GM19351 (cell line): ENCODE results near the gene KIF25.
"Not testable (repeated sequence)": the region's sequence is repeated elsewhere in the genome, so short reads cannot be mapped to it uniquely, and the experiment has no call there.

Source experiments
- ATAC-seq: cut with Tn5 transposase; IDR thresholded peaks from one replicate; pipeline ENCODE4 v1.9.1; 2021; ENCODE audit warnings: mild to moderate bottlenecking, moderate library complexity; ENCODE audit not compliant: unreplicated experiment

The KIF25 gene

DNA sequence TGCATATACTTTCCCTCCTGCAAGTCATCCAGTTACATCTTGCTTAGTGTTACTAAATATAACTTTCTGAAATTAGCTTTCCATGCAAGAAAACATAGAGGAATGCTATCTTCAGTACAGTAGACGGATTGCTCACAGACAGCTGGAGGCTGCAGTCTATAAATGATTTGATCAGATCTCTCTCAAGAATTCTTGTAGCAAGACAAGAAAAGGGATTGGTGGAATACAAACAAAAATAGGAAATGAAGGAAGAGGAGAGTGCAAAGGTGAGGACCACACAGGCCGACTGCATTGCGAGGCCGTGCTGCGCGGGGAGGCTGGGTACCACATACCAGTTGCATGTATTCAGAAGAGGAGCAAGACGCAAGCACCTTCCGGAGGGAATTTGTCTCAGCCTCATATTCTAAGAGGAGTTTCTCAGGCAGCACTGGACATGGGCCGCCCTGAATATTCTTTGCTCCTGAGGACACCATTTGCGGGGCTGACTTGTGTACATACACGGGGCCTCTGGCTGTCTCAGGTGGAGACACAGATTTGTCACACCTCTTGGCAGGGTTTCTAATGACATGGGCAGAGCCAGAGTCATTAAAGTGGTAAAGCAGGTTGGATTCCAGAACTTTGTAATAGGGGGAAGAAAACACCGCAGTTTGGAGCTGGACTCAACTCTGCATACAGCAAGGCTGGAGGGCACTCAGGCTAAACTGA is 22.7 kb upstream of the KIF25 start:
- ATAC-seq = no peak

DNA sequence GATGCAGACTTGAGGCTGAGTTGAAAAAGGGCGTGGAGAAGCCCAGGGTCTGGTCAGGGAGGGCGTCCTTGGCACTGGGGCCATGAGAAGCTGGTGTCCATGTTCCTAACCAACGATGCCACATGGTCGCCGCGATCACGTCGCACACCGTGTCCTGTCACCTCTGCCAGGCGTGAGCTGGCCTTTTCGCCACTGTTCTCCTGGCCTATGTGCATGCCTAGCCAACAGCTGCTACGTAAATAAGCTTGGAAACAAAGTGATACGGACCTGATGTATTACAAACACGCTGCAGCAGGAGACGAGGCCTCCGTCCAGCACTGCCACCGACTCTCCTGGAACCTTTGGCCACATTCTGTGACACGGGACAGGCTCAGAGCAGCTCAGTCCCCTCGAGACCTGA is 22.0 kb upstream of the KIF25 start:
- ATAC-seq = no peak

DNA sequence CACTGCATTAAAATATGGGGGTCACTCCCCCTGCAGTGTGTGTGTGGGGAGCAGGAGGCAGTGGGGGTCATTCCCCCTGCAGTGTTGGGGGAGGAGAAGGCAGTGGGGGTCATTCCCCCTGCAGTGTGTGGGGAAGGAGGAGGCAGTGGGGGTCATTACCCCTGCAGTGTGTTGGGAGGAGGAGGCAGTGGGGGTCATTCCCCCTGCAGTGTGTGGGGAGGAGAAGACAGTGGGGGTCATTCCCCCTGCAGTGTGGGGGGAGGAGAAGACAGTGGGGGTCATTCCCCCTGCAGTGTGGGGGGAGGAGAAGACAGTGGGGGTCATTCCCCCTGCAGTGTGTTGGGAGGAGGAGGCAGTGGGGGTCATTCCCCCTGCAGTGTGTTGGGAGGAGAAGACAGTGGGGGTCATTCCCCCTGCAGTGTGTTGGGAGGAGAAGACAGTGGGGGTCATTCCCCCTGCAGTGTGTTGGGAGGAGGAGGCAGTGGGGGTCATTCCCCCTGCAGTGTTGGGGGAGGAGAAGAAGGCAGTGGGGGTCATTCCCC is 21.3 kb upstream of the KIF25 start:
- not testable (repeated sequence) for ATAC-seq

DNA sequence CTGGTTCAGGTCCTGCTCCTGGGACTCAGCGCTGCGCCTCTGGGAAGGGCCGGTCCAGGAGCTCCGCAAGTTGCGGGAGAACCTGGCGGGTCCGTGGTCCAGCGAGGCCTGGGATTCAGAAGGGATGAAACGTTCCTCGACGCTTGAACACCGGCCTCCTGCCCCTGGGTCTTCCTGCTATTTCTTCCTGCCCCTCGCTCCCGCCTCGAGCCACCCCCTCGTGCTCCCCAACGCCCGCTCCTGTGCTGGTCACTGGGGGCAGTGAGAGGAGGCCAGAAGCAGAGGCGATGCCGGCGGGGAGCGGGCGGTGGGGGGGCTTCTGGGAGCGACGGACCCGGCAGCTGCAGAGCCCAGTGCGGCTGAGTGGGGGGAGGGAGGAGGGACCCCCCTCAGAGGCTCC is 20.8 kb upstream of the KIF25 start:
- no peak for ATAC-seq

DNA sequence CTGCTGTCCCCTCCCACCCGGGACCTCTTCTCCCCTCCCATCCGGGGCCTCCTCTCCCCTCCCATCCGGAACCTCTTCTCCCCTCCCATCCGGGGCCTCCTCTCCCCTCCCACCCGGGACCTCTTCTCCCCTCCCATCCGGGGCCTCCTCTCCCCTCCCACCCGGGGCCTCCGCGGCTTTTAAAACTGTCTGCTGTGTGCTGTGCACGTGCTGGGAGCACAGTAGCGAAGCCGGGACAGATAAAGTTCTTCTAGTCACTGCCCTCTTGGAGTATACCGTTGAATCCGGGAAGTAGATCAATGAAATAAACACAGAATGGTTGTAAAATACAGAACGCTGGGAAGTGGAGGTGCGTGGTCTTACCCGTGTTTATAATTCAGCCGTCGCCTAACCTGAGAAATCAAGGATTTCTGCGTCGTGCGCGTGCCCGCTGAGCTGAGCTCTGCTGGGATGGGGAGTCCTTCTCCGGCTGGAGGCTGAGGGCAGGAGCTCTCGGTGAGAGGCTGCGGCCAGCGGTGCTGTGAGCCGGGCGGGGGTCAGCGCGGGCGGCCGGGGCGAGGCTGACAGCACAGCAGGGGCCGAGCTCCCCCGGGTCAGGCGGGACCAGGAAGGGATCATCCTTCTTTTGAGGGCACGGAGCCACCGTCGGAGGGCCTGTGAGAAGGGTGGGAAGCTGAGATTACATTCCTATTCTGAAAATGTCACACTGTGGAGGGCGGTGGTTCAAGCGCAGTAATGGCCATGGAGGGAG is 19.6 kb upstream of the KIF25 start:
- ATAC-seq = no peak

DNA sequence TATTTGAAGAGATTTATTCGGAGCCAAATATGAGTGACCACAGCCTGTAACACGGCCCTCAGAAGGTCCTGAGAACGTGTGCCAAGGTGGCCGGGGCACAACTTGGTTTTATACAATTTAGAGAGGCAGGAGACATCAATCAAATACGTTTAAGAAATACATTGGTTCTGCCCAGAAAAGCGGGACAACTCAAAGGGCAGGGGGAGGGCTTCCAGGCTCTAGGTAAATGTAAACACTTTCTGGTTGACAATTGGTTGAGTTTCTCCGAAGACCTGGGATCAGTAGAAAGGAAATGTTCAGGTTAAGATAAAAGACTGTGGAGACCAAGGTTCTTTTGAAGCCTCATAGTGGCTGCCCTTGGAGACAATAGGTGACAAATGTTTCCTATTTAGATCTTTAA is 18.9 kb upstream of the KIF25 start:
- ATAC-seq = no peak

DNA sequence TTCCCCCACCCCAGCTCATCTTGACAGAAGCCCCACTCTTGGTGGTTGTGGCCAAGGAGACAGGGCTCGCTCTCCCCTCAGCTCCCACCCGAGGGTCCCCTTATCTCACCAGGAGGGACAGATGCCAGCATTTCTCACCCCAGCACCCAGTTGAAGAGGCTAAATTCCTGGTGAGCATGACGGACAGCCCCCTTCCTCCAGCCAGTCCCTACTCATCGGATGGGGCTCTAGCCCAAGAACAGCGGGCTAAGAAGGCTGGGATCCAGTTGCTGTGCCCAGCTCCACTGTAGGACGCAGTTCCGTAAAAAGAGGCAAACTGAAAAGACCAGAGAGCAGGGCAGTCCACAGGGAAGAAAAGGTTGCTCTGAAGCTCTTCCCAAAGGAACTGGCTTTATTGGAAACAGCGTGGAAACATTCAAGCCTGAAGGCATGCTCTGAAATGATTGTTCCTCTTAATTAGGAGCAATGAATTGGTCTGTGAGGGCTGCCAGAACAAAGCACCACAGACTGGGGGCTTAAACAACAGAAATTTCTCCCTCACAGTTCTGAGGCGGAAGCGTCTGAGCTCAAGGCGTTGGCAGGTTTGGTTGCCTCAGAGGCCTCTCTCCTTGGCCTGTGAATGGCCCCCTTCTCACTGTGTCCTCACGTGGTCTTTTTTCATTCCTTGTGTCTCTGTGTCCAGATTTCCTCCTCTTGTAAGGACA is 17.9 kb upstream of the KIF25 start:
- ATAC-seq = no peak

DNA sequence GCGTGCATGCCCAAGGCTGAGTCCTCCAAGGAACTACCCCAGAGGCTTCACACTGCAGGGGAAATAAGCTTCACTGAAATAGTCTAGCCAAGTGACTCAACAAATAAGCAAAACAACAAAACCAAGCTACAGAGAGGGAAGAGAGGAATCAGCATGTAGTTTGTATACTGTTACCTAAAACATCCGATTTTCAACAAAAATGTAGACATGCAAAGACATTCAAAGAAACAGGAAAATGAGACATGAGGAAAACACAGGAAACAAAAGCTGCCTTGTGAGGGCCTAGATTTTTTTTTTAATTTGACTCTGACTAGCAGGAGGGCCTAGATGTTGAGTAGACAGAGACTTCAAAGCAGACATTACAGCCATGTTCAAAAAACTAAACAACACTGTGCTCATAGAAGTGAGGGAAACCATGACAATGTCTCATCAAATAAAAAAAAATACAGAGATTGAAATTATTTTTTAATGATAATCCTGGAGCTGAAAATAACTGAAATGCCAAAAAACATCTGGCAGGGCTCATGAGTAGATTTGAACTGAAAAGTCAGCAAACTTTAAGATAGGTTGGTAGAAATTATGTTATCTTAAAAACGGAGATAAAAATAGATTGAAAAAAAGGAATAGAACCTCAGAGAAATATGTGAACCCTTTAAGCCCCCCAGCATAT is 16.4 kb upstream of the KIF25 start:
- no peak for ATAC-seq

DNA sequence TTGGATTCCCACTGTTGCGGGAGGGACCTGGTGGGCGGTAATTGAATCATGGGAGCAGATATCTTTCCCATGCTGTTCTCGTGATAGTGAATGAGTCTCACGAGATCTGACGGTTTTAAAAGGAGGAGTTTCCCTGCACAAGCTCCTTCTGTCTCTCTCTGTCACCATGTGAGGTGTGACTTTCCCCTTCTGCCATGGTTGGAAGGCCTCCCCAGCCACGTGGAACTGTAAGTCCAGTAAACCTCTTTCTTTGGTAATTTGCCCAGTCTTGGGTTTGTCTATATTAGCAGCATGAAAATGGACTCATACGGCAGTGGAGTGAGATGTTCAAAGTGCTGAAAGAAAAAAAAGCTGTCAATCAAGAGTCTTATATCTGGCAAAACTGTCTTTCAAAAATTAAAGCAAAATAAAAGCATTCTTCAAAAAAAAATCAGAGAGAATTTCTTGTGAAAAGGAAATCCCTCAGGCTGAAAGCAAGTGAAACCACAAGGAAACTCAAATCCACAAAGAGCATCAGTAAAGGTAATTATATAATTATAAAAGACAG is 15.5 kb upstream of the KIF25 start:
- ATAC-seq = no peak

DNA sequence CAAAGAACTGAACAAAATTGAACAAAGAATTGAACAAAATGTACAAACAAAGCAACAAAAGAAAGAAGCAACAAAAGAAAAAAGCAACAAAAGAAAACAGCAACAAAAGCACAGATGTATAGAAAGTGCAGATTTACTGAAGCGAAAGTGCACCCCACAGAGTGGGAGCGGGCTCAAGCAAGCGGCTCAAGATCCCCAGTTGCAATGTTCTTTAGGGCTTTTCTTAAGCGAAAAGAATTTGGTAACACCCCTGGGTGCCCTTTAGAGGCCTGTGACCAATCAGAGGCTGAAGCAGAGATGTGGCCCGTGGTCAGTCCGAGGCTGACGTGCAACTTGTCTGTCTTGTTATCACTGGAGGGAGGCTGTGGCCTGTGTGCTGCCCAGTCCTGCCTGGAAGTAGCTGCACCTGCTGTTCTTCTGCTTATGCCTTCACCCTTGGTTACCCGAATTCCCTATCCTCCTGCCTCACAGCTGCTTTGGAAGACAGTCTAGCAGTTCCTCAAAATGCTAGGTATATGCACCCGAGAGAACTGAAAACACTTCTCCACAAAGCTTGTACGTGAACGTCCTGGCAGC is 13.2 kb upstream of the KIF25 start:
- ATAC-seq = no peak

DNA sequence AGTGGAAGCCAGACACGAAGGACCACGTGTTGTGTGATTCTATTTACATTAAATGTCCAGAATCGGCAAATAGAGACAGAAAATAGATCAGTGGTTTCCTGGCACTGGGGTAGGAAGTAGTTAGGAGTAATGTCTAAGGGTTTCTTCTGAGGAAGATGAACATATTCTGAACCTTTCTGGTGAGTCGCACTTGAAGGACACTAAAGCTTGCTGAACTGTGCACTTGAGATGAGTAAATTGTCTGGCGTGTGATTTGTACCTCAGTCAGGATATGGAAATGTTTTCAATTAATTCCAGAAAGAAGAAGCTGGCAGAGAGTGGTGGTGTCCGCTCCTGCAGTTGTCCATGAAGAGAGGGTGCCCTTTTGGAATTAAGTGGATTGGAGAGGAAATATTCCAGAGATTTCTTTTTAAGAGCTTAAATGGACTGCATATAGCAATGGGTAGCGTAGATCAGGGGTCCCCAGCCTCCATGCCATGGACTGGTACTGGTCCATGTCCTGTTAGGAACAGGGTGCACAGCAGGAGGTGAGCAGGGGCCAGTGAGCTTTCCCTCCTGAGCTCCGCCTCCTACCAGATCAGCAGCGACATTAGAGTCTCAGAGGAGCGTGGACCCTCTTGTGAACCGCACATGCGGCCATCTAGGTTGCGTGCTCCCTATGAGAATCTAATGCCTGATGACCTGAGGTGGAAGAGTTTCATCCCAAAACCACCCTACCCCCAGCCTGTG is 12.4 kb upstream of the KIF25 start:
- no peak for ATAC-seq

DNA sequence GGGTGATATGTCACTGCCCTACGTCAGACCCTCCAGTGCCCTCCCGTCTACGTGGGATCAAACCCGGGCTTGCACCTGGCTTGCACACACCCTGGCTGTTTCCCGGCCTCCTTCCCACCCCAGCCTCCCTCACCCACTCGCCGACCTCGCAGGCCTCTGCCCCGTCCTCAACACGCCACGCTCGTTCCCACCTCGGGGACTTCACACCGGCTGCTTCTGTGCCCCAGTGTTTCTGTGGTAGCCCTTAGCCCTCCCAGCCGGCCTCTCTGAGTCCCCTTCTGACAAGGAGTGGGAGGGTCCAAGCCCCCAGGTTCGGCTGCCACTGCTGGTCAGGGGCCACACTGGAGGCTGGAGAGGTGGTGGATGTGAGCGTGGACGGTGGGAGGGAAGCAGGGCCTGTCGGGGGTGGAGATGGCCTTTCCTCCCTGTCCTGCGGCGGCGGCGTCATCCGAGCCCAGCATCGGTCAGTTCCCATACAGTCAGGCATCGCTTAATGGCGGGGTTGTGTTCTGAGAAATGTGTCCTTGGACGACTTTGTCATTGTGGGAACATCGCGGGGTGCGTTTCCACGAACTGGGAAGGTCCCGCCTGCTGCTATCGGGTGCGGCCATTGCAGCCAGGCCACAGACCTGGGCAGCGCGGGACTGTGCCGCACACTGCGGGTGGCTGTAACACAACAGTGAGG is 11.4 kb upstream of the KIF25 start:
- no peak for ATAC-seq

DNA sequence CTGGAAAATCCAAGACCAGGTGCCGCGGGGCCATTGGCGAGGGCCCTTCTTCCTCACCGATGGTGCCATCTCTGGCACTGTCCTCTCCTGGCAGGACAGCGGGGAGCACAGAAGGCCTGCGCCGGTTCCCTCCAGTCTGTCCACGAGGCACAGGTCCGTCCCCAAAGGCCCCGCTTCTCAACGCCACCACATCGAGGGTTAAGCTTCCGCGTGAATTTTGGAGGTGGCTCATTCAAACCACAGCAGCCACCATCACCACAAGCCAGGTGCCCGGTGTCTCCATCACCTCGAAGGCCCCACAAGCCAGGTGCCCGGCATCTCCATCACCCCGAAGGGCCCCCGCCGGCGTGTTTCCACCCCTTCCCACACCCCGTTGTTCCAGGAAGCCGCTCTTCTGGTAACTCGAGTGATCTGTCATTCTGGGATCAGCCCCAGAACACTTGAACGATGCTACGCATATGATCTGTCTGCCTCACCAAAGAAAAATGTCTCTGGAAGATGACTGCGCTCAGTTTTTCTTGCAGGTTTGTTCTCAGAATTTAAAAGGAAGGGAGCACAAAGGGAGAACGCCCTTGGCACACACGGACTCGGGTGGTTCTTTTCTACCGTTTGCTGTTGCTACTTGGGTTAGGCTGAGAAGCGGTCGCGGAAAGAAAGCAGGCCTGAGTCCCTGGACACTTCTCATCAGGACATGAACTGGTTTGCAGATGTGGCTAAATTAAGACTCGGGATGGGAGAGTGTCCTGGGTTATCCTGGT is 9.9 kb upstream of the KIF25 start:
- ATAC-seq = no peak

DNA sequence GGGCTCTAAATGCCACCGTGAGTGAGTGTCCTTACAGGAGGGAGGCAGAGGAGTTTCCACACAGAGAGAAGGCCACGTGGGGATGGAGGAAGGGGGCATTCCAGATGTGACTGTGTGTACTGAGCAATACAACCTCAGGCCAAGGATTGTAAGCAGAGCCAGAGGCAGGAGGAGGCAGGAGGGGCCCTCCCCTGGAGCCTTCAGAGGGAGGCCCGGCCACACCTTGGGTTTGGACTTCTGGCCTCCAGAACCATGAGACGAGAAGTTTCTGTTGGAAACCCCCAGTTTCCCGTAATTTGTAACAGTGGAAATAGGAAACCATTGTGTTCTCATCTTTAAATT is 9.3 kb upstream of the KIF25 start:
- no peak for ATAC-seq

DNA sequence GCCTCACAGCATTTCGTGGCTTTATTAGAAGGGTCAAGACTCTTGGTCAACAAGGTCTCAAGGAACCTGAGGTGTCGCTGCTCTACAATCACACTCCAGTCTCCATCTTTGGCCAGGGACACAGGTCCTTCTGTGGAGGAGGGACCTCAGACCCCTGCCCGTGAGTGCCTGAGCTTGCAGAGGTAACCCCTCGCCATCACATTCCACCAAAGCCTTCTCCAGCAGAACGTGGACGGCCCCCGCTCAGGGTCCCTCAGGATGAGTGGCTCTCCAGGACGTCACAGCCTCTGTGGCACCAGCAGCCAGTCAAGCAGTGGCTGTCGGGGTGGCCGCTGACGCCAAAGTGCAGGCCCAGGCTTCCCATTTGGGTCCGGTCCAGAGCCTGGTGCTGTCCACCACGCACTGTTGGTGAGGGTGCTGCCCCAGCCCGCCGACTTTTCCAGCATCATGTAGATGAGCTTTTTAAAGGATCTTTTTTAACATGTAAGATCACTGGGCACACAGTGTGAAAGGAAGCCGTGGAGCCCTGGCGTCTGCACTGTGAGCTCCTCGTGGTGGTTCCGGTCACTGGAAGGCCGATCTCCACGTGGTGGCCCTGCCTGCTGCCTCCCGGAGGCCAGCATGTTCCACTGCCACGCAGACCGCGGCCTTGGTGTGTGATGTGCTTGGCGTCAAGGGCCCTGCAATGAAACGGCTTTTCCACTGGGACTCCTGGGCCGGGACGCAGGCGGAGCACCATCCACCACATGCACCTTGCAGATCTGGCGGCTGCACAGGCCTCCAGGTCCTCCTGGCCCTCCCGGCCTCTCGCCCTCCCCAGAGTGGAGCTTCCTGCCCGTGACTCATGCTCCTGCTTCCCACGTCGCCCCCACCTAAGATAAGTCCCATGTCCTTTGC is 8.3 kb upstream of the KIF25 start:
- no peak for ATAC-seq

DNA sequence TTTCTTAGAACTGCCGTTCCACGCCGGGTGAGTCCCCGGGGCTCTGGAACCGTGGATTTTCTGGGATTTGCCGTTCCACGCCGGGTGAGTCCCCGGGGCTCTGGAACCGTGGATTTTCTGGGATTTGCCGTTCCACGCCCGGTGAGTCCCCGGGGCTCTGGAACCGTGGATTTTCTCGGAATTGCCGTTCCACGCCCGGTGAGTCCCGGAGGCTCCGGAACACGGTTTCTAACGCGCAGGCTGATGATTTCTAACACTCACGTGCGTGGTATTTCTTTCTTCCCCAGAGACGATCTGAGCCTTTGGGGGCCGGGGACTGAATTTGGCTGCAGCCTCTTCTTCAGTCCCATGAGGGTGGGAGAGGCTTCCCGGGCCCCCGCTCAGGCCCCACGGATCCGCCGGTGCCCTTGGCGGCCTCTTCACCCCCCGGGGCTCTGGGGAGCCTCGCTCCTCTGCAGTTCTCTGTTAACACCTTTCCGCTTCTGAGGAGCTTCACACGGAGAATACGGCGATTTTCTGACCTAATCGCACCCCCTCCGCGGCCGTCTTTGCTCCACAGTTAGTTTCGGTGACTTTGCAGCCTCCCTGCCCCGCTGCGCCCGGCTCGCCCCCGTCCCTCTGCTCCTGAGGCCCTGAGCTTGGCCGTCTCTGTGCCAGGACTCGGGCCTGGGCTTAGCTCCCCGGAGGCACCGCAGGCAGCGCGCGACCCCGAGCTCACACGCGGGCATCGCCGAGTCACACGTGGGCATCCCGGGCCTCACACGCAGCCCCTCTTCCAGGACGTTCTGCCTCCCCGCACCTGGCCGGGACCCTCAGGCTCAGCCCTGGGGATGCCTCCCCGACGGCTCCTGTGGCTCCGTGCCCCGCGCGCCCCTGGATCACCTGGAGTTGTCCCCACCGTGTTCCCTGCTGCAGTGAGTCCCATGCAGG is 7.2 kb upstream of the KIF25 start:
- ATAC-seq = no peak

DNA sequence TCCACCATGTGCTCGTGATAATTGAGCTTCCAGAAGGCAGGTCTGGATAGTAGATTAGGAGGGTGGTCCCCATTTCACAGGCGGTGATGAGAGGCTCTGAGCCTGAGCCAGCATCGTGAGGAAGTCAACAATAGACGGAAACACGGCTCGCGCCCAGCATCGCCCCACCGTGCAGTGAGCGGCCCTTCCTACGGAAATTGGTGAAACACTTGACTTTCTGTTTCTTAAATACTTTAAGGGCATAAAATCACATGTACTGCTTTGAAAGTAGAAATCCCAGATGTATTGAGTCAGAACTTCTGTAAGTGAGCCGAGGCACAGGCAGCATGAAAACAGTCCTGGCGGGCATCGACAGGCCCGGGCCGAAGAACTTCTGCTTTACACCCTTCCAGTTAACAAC is 4.3 kb upstream of the KIF25 start:
- ATAC-seq = no peak
